Neuronal stem cell (in vitro differentiated cells): ENCODE results near the gene USP13.

Experiments used
- DNase-seq: peaks from one replicate; pipeline ENCODE4 v3.0.0-alpha.2; 2013; ENCODE audit warnings: low spot score
- H2AFZ ChIP-seq: one replicate; pipeline ENCODE4 v1.6.1; 2013; ENCODE audit warnings: mild to moderate bottlenecking, low read length, inconsistent platforms
- H2AK5ac ChIP-seq: 2 replicates; pipeline ENCODE4 v1.6.1; 2013; ENCODE audit warnings: low read depth, mild to moderate bottlenecking, inconsistent platforms, low read length, moderate library complexity, mixed read lengths
- H2BK120ac ChIP-seq: 2 replicates; pipeline ENCODE4 v1.6.1; 2013; ENCODE audit warnings: low read depth, mild to moderate bottlenecking, inconsistent platforms, low read length, moderate library complexity, mixed read lengths
- H2BK12ac ChIP-seq: one replicate; pipeline ENCODE4 v1.6.1; 2013; ENCODE audit warnings: low read length, inconsistent platforms
- H2BK15ac ChIP-seq: 2 replicates; pipeline ENCODE4 v1.6.1; 2013; ENCODE audit warnings: mild to moderate bottlenecking, low read length, inconsistent platforms, mixed read lengths
- H2BK5ac ChIP-seq: one replicate; pipeline ENCODE4 v1.6.1; 2013; ENCODE audit warnings: inconsistent platforms, mild to moderate bottlenecking, low read length, moderate library complexity
- H3K14ac ChIP-seq: one replicate; pipeline ENCODE4 v1.6.1; 2013; ENCODE audit warnings: low read length, inconsistent platforms
- H3K18ac ChIP-seq: 2 replicates; pipeline ENCODE4 v1.6.1; 2013; ENCODE audit warnings: low read length, inconsistent platforms
- H3K23ac ChIP-seq: 2 replicates; pipeline ENCODE4 v1.6.1; 2013; ENCODE audit warnings: low read depth, mild to moderate bottlenecking, mixed read lengths, low read length, inconsistent platforms; ENCODE audit not compliant: poor library complexity
- H3K27ac ChIP-seq: replicated peaks from 3 replicates; pipeline ENCODE4 v1.5.1; 2013; ENCODE audit warnings: low read length, inconsistent platforms
- H3K27me3 ChIP-seq, 3 experiments: 2 replicates each; pipeline ENCODE4 v1.6.1; 2013; ENCODE audit warnings: low read length in 3 of 3, mild to moderate bottlenecking in 2 of 3, inconsistent platforms in 1 of 3, low read depth in 1 of 3, mixed read lengths in 1 of 3, moderate library complexity in 1 of 3; ENCODE audit not compliant: control insufficient read depth in 3 of 3, insufficient read depth in 3 of 3
- H3K36me3 ChIP-seq, 2 donors: replicated peaks in 1 of 2; 2 replicates each; pipeline ENCODE4 v1.6.1; 2013; ENCODE audit warnings: low read length in 2 of 2; ENCODE audit not compliant: control insufficient read depth in 2 of 2, insufficient read depth in 2 of 2
- H3K4ac ChIP-seq: 2 replicates; pipeline ENCODE4 v1.6.1; 2013; ENCODE audit warnings: inconsistent platforms, mild to moderate bottlenecking, low read length, moderate library complexity
- H3K4me1 ChIP-seq, 2 donors: 1 replicate in 1 of 2; 2 replicates in 1 of 2; pipeline ENCODE4 v1.6.1; 2013; ENCODE audit warnings: low read length in 2 of 2, low read depth in 1 of 2; ENCODE audit not compliant: control insufficient read depth in 2 of 2, insufficient read depth in 1 of 2
- H3K4me2 ChIP-seq: one replicate; pipeline ENCODE4 v1.6.1; 2013; ENCODE audit warnings: mild to moderate bottlenecking, low read length, inconsistent platforms; ENCODE audit not compliant: insufficient read depth, poor library complexity, severe bottlenecking
- H3K4me3 ChIP-seq, 2 donors: 2 replicates each; pipeline ENCODE4 v1.5.1; 2013; ENCODE audit warnings: low read length in 2 of 2, mild to moderate bottlenecking in 2 of 2, inconsistent platforms in 1 of 2, moderate library complexity in 1 of 2
- H3K79me1 ChIP-seq: one replicate; pipeline ENCODE4 v1.6.1; 2013; ENCODE audit warnings: low read depth, mild to moderate bottlenecking, inconsistent platforms, low read length, moderate library complexity
- H3K9ac ChIP-seq: one replicate; pipeline ENCODE4 v1.6.1; 2013; ENCODE audit warnings: mild to moderate bottlenecking, low read depth, low read length, inconsistent platforms; ENCODE audit not compliant: poor library complexity
- H3K9me3 ChIP-seq, 2 donors: replicated peaks in 1 of 2; 2 replicates each; pipeline versions ENCODE3 to v1.6.1; 2013; ENCODE audit warnings: low read length in 2 of 2, mild to moderate bottlenecking in 2 of 2, inconsistent platforms in 1 of 2, low read depth in 1 of 2, mixed read lengths in 1 of 2, moderate library complexity in 1 of 2; ENCODE audit not compliant: control insufficient read depth in 2 of 2, insufficient read depth in 1 of 2
- H4K8ac ChIP-seq: one replicate; pipeline ENCODE4 v1.6.1; 2013; ENCODE audit warnings: low read depth, mild to moderate bottlenecking, inconsistent platforms, low read length, moderate library complexity
- H4K91ac ChIP-seq: one replicate; pipeline ENCODE4 v1.6.1; 2013; ENCODE audit warnings: low read length, low read depth, mild to moderate bottlenecking, inconsistent platforms; ENCODE audit not compliant: poor library complexity
- WGBS, 2 donors: extraction: QIAGEN DNeasy Blood & Tissue Kit; methylation state at CpG; one replicate each; pipeline ENCODE4 v1.1.7; 2013; ENCODE audit warnings: missing lambda C conversion rate in 2 of 2, mixed read lengths in 1 of 2; ENCODE audit not compliant: insufficient read length in 2 of 2, insufficient replicate concordance in 1 of 2; ENCODE audit errors: extremely low coverage in 2 of 2; 5-methylcytosine and 5-hydroxymethylcytosine counted together

USP13 gene

DNA sequence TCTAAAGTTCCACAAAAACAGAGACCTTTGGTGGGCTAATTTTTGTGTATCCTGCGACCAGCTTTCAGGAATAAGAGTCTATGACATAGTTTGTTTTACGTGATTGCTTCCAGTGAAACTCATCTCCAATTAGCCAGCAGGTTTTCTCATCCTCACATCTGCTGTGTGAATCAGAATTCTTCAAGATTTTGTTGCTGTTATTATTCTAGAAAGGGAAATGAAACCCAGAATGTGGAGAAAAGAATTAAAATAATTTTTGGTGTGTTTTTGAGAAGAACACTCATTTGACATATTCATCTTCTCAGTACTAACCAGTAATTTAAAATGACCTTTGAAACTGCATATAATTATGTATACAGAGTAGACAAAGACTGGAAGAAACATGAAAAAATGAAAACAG is 175.9 kb downstream of the USP13 start:
- Histone ChIP-seq H3K23ac (no peak overlapping the region), H3K79me1 (no peaks in the 10 kb centered on the region), H2BK15ac (no peak overlapping the region), H3K9ac (no peak overlapping the region), H2AFZ (no peak overlapping the region), H3K4ac (no peak overlapping the region), H3K4me3 (no peak overlapping the region), H3K27me3 (peaks cover 0 to 9% (median 0%) of the 10 kb centered on the region in 3 experiments), H3K4me1 (no peaks in the 10 kb centered on the region), H2AK5ac (no peak overlapping the region), H2BK120ac (no peak overlapping the region), H4K8ac (no peak overlapping the region), H2BK5ac (no peak overlapping the region), H3K18ac (no peak overlapping the region), H3K36me3 (no peaks in the 10 kb centered on the region), H3K9me3 (no peaks in the 10 kb centered on the region), H2BK12ac (no peak overlapping the region), H3K4me2 (no peak overlapping the region), H4K91ac (no peak overlapping the region), H3K14ac (no peak overlapping the region), H3K27ac (no peak overlapping the region)
- WGBS, 2 donors = no CpG with 5 or more reads among the region's 2 CpGs
- DNase-seq = no peak

DNA sequence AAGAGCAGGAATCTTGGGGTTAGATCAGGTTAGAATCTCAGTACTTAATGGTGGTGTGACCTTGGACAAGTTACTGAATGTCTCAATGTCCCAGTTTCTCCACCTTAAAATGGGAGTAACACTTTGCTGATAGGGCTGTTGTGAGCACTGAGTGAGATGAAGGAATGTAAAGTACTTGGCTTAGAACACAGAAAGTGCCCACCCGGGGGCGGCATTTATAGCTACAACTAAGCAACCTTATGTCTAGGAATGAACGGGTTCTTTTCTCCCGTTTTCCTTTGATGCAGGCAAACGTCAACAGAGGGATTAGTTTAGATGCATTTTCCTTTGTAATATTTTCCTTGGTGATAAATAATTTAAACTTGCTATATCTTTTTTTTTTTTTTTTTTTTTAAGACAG is 176.6 kb downstream of the USP13 start:
- Histone ChIP-seq H4K8ac (no peak overlapping the region), H4K91ac (no peak overlapping the region), H3K4me2 (no peak overlapping the region), H3K23ac (no peak overlapping the region), H2BK5ac (no peak overlapping the region), H3K14ac (no peak overlapping the region), H2BK12ac (no peak overlapping the region), H2AK5ac (no peak overlapping the region), H3K4ac (no peak overlapping the region), H2BK15ac (no peak overlapping the region), H3K9me3 (no peaks in the 10 kb centered on the region), H3K9ac (no peak overlapping the region), H3K79me1 (no peaks in the 10 kb centered on the region), H3K4me3 (no peak overlapping the region), H3K18ac (no peak overlapping the region), H3K4me1 (no peaks in the 10 kb centered on the region), H3K36me3 (no peaks in the 10 kb centered on the region), H2AFZ (no peak overlapping the region), H3K27ac (no peak overlapping the region), H2BK120ac (no peak overlapping the region), H3K27me3 (peaks cover 0 to 9% (median 0%) of the 10 kb centered on the region in 3 experiments)
- WGBS, 2 donors = no CpG with 5 or more reads among the region's 5 CpGs
- no peak for DNase-seq

DNA sequence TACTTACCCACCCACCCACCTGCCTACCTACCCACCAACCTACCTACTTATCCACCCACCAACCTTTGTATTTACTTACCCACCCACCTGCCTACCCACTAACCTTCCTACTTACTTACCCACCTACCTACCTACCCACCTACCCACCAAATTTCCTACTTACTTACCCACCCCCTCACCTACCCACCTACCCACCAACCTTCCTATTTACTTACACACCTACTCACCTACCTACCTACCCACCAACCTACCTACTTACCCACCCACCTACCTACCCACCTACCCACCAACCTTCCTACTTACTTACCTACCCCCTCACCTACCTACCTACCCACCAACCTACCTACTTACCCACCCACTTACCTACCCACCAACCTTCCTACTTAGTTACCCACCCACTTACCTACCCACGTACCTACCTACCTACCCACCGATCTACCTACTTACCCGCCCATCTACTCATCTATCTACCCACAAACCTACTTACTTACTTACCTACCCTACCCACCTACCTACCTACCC is 179.6 kb downstream of the USP13 start:
- H3K9ac ChIP-seq = no peak overlapping the region
- H3K27ac ChIP-seq = no peak overlapping the region
- H2BK120ac ChIP-seq = no peak overlapping the region
- H4K8ac ChIP-seq = no peak overlapping the region
- H3K27me3 ChIP-seq = peaks cover 0 to 1% (median 0%) of the 10 kb centered on the region in 3 experiments
- H2BK12ac ChIP-seq = no peak overlapping the region
- DNase-seq = no peak
- H4K91ac ChIP-seq = no peak overlapping the region
- H2BK15ac ChIP-seq = no peak overlapping the region
- no peak overlapping the region for H2BK5ac ChIP-seq
- H3K4me2 ChIP-seq = no peak overlapping the region
- H3K9me3 ChIP-seq = no peaks in the 10 kb centered on the region
- 100% methylated on average over 1 to 3 of the region's 3 CpGs for whole genome bisulfite sequencing, 2 donors
- H3K14ac ChIP-seq = no peak overlapping the region
- no peak overlapping the region for H2AFZ ChIP-seq
- no peak overlapping the region for H3K23ac ChIP-seq
- H3K4me3 ChIP-seq = no peak overlapping the region
- H2AK5ac ChIP-seq = no peak overlapping the region
- no peaks in the 10 kb centered on the region for H3K4me1 ChIP-seq
- no peak overlapping the region for H3K4ac ChIP-seq
- H3K79me1 ChIP-seq = no peaks in the 10 kb centered on the region
- no peak overlapping the region for H3K18ac ChIP-seq
- no peaks in the 10 kb centered on the region for H3K36me3 ChIP-seq

DNA sequence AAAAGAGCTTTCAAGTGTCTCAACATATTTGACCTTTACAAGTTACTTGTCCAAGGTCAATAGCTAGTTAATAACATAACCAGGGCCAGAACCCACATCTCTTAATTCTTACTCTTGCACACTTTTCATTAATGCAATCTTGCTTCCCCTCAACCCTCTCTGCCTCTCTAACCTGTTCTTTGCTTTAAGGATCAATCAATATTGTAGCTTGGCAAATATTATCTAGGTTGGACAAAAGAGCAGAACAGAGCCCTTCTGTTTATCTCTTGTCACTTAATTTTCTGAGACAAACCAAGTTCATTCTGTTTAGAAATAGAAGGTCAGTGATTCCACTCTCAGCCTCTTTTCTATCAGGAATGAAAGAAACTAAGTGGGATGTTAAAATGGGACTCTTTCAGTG is 180.5 kb downstream of the USP13 start:
- no peak overlapping the region for H2AFZ ChIP-seq
- no peak overlapping the region for H3K9ac ChIP-seq
- H3K18ac ChIP-seq = no peak overlapping the region
- no peaks in the 10 kb centered on the region for H3K79me1 ChIP-seq
- H3K9me3 ChIP-seq = no peaks in the 10 kb centered on the region
- no peak overlapping the region for H2BK15ac ChIP-seq
- H3K27me3 ChIP-seq = peaks cover 0 to 7% (median 0%) of the 10 kb centered on the region in 3 experiments
- H2AK5ac ChIP-seq = no peak overlapping the region
- no peak overlapping the region for H3K4me3 ChIP-seq
- no peaks in the 10 kb centered on the region for H3K4me1 ChIP-seq
- H3K14ac ChIP-seq = no peak overlapping the region
- no peaks in the 10 kb centered on the region for H3K36me3 ChIP-seq
- H4K91ac ChIP-seq = no peak overlapping the region
- H4K8ac ChIP-seq = no peak overlapping the region
- no peak overlapping the region for H2BK120ac ChIP-seq
- no peak for DNase-seq
- no peak overlapping the region for H3K23ac ChIP-seq
- H2BK5ac ChIP-seq = no peak overlapping the region
- no peak overlapping the region for H3K4me2 ChIP-seq
- no peak overlapping the region for H2BK12ac ChIP-seq
- no peak overlapping the region for H3K27ac ChIP-seq
- no peak overlapping the region for H3K4ac ChIP-seq
